DOHH2 (cell line): ENCODE data around the gene ABTB2.

Experiments used
- EZH2phosphoT487 ChIP-seq: fragments of 200-600 bp; sonication (generic); IDR thresholded peaks from 2 replicates; pipeline ENCODE4 v1.6.1; 2017; ENCODE audit warnings: borderline replicate concordance, mild to moderate bottlenecking, antibody characterized with exemption, low read length, moderate library complexity, mixed read lengths
- TF ChIP-seq, protein P1 (sequence below): fragments of 200-600 bp; sonication (generic); IDR thresholded peaks from one replicate; pipeline ENCODE4 v1.5.1; 2014; ENCODE audit warnings: antibody characterized with exemption, mild to moderate bottlenecking, low read depth, low read length; ENCODE audit not compliant: poor library complexity, severe bottlenecking

DNA sequence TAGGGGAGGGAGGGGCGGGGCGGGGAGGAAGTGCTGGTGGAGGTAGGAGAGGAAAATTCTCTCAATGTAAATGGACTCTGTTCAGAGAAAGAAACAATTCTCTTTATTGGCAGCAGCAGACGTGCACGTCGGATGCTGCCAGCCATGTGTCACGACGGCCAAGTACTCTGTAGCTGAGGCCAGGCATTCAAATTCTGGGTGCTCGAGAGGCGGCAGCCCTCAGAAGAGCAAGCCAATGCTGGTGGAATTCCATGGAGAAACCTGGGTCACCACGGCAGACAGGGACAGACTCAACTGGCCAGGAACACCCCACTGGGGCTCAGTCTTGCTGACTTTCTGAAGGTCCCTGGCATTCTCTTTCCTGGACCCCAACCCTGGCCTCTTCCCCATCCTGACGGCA lies 90.8 kb downstream of the ABTB2 start:
- TF ChIP-seq, protein P1, sequence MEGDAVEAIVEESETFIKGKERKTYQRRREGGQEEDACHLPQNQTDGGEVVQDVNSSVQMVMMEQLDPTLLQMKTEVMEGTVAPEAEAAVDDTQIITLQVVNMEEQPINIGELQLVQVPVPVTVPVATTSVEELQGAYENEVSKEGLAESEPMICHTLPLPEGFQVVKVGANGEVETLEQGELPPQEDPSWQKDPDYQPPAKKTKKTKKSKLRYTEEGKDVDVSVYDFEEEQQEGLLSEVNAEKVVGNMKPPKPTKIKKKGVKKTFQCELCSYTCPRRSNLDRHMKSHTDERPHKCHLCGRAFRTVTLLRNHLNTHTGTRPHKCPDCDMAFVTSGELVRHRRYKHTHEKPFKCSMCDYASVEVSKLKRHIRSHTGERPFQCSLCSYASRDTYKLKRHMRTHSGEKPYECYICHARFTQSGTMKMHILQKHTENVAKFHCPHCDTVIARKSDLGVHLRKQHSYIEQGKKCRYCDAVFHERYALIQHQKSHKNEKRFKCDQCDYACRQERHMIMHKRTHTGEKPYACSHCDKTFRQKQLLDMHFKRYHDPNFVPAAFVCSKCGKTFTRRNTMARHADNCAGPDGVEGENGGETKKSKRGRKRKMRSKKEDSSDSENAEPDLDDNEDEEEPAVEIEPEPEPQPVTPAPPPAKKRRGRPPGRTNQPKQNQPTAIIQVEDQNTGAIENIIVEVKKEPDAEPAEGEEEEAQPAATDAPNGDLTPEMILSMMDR = no peak
- no peak for TF ChIP-seq EZH2phosphoT487
